GM21717 (cell line): ENCODE results near the gene LTB4R.
"Not testable (repeated sequence)": the region's sequence is repeated elsewhere in the genome, so short reads cannot be mapped to it uniquely, and the experiment has no call there.

Experiments
- ATAC-seq: cut with Tn5 transposase; IDR thresholded peaks from one replicate; pipeline ENCODE4 v1.9.1; 2021; ENCODE audit warnings: mild to moderate bottlenecking, moderate library complexity; ENCODE audit not compliant: unreplicated experiment

Gene LTB4R

GRCh38 chr14:24338843-24339242 lies 27.5 kb downstream of the LTB4R start:
- no peak for ATAC-seq

- ATAC-seq, result peak; percentile 86
Measured at GRCh38 chr14:24339284-24340151, 28.2 kb downstream of the LTB4R start, which contains the start of gene RIPK3. TSS of gene RIPK3 (minus strand) at chr14:24339991. CDS start at chr14:24339826, 165 bp downstream.

- no peak for ATAC-seq
Measured at GRCh38 chr14:24340606-24341005, 29.3 kb downstream of the LTB4R start.

DNA sequence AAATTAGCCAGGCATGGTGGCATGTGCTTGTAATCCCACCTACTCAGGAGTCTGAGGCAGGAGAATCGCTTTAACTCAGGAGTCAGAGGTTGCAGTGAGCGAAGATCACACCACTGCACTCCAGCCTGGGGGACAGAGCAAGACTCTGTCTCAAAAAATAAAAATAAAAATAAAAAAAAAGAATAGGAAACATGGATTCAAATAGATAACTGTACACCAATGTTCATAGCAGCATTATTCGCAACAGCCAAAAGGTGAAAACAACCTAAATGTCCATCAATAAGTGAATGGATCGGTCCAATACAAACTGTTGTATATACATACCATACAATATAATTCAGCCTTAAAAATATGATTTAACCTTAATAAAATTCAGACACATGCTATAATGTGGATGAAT lies 31.6 kb downstream of the LTB4R start:
- no peak for ATAC-seq

GRCh38 chr14:24343795-24344660 lies 32.7 kb downstream of the LTB4R start:
- ATAC-seq, result no peak

GRCh38 chr14:24347134-24347533 lies 35.8 kb downstream of the LTB4R start:
- no peak for ATAC-seq

DNA sequence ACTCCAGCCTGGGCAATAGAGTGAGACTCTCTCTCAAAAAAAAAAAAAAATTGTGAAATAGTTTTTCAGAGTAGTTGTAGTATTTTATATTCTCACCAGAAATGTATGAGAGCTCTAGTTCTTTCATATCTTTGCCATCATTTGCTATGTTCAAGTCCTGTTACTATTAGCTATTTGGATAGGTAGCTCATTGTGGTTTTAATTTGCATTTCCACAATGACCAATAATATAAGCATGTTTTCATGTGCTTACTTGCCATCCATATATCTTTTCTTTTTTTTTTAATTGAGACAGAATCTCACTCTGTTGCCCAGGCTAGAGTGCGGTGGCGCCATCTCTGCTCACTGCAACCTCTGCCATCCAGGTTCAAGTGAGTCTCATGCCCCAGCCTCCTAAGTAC lies 36.9 kb downstream of the LTB4R start:
- no peak for ATAC-seq

- no peak for ATAC-seq
Measured at GRCh38 chr14:24349742-24350141, 38.4 kb downstream of the LTB4R start.

GRCh38 chr14:24351517-24351916 lies 40.2 kb downstream of the LTB4R start:
- ATAC-seq, result no peak

- ATAC-seq, result no peak
Measured at GRCh38 chr14:24353559-24354481, 42.5 kb downstream of the LTB4R start.

GRCh38 chr14:24354482-24354825 lies 43.2 kb downstream of the LTB4R start:
- ATAC-seq, result not testable (repeated sequence)

DNA sequence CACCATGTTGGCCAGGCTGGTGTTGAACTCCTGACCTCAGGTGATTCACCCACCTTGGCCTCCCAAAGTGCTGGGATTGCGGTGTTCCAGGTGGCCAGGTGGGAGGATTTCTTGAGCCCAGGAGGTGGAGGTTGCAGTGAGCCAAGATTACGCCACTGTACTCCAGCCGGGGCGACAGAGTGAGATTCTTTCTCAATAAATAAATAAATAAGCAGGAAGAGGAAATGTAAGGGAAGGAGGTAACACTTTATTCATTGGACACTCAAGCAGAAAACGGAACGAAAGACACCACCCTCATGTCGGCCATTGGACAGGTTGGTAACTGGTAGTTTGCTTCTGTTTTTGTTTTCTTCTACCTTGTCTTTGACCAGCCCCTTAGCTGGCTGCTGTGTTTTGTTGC lies 43.7 kb downstream of the LTB4R start:
- no peak for ATAC-seq

GRCh38 chr14:24356208-24356607 lies 44.9 kb downstream of the LTB4R start:
- no peak for ATAC-seq

DNA sequence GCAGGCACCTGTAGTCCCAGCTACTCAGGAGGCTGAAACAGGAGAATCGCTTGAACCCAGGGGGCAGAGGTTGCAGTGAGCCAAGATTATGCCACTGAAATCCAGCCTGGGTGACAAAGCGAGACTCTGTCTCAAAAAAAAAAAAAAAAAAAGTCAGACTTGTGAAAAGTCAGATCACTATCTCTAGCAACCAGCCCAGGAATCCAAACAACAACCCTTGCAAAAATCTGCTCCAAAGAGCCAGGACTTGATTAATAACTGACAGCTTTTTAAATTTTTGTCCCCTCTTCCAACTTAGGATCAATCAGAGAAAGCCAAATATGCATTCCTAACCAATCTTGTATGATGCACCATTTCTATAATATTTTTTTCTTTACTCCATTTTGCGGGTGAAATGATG lies 49.0 kb downstream of the LTB4R start:
- no peak for ATAC-seq

DNA sequence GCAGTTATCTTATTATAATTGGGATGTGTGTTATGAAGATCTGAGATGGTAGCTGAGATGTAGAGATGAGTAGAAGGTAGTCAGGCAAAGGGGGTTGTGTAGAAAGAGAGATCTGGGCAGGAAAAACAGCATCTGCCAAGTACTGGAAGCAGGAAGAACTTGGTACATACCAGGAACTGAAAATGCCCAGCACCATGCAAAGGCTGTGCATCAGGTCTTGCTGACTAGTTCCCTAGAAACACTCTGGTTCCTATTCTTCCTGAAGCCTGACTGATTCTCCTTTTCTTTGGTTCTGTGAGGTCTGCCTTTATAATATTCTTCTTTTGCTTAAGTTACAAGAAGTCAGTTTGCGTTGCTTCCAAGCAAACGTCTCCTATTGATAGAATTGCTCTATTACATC lies 50.0 kb downstream of the LTB4R start:
- ATAC-seq, result no peak

- ATAC-seq, result no peak
Measured at GRCh38 chr14:24362241-24362960, 51.1 kb downstream of the LTB4R start.

- ATAC-seq, result no peak
Measured at GRCh38 chr14:24363401-24363800, 52.1 kb downstream of the LTB4R start.

DNA sequence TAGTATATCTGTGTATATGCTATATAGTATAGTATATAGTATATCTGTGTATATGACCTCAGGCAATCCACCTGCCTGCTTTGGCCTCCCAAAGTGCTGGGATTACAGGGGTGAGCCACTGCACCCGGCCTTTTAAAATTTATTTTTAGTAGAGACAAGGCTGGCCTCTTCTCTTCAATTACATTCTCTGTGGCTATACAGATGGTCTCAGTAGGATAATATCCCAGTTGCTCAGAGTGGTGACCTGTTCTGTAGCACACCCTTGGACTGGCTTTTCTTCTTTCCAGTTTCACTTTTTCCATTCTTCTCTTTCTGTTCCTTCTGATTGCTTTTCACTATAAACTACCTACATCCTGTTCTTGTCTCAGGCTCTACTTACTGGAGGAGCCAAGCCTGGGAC lies 53.5 kb downstream of the LTB4R start:
- no peak for ATAC-seq

GRCh38 chr14:24365600-24366412 lies 54.5 kb downstream of the LTB4R start:
- no peak for ATAC-seq

DNA sequence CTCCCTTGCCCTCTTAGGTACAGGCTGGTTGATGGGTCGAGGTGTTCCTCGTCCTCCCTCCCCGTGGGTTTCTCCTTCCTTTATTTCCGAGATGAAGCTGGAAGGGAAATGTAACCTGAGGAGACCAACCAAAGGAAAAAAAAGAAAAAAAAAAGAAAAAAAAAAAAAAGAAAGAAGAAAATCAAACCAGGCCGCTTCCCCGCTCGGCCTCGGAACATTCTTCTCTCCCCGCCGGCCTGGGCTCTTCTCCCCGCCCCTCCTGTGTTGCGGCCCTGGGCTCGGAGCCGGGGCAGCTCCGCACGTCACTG lies 55.1 kb downstream of the LTB4R start:
- no peak for ATAC-seq
